Measurements from ENCODE around the gene KHDC4.

GRCh38 chr1:155880950-155881349 lies 53.3 kb downstream of the KHDC4 start:
- TF ChIP-seq, protein P1, sequence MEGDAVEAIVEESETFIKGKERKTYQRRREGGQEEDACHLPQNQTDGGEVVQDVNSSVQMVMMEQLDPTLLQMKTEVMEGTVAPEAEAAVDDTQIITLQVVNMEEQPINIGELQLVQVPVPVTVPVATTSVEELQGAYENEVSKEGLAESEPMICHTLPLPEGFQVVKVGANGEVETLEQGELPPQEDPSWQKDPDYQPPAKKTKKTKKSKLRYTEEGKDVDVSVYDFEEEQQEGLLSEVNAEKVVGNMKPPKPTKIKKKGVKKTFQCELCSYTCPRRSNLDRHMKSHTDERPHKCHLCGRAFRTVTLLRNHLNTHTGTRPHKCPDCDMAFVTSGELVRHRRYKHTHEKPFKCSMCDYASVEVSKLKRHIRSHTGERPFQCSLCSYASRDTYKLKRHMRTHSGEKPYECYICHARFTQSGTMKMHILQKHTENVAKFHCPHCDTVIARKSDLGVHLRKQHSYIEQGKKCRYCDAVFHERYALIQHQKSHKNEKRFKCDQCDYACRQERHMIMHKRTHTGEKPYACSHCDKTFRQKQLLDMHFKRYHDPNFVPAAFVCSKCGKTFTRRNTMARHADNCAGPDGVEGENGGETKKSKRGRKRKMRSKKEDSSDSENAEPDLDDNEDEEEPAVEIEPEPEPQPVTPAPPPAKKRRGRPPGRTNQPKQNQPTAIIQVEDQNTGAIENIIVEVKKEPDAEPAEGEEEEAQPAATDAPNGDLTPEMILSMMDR (IDR thresholded peaks at IDR 0.05; ENCODE audit: extremely low read depth in 1 of 2, insufficient read depth in 1 of 2, low read depth in 1 of 2, low read length in 2 of 2) = no peak
- TF ChIP-seq EZH2 (IDR thresholded peaks at IDR 0.05; ENCODE audit: borderline replicate concordance, low read depth, low read length, severe bottlenecking) = no peak

Measured in endothelial cell of umbilical vein (primary cell).